GM21381 (cell line): ENCODE results near the gene SETD1B.

Experiments
- ATAC-seq: cut with Tn5 transposase; IDR thresholded peaks from one replicate; pipeline ENCODE4 v1.9.1; 2021; ENCODE audit warnings: mild to moderate bottlenecking, moderate library complexity; ENCODE audit not compliant: unreplicated experiment

SETD1B gene

GRCh38 chr12:121823727-121824115 is 19.9 kb downstream of the SETD1B start:
- no peak for ATAC-seq

- no peak for ATAC-seq
These were observed 21.3 kb downstream of the SETD1B start for GRCh38 chr12:121825041-121825523.

GRCh38 chr12:121826318-121827150 is 22.7 kb downstream of the SETD1B start:
- ATAC-seq: no peak

GRCh38 chr12:121827351-121828099 is 23.7 kb downstream of the SETD1B start:
- no peak for ATAC-seq

GRCh38 chr12:121828306-121828705 is 24.5 kb downstream of the SETD1B start:
- no peak for ATAC-seq

- no peak for ATAC-seq
These were observed 25.0 kb downstream of the SETD1B start for GRCh38 chr12:121828826-121829225.

GRCh38 chr12:121829250-121829918 is 25.6 kb downstream of the SETD1B start:
- no peak for ATAC-seq

- ATAC-seq: no peak
These were observed 26.3 kb downstream of the SETD1B start for GRCh38 chr12:121830134-121830533.

GRCh38 chr12:121830588-121831265 is 26.9 kb downstream of the SETD1B start:
- ATAC-seq: no peak

- no peak for ATAC-seq
These were observed 27.9 kb downstream of the SETD1B start for GRCh38 chr12:121831571-121832245.

- no peak for ATAC-seq
These were observed 33.9 kb downstream of the SETD1B start for GRCh38 chr12:121837680-121838079.

- no peak for ATAC-seq
These were observed 34.3 kb downstream of the SETD1B start for GRCh38 chr12:121838126-121838525.

GRCh38 chr12:121839106-121839992 is 35.5 kb downstream of the SETD1B start:
- ATAC-seq: peak; percentile 96

- no peak for ATAC-seq
These were observed 36.4 kb downstream of the SETD1B start for GRCh38 chr12:121839993-121840761.

- ATAC-seq: no peak
These were observed 39.6 kb downstream of the SETD1B start for GRCh38 chr12:121843236-121843982.

GRCh38 chr12:121845701-121846100 is 41.9 kb downstream of the SETD1B start:
- no peak for ATAC-seq

- ATAC-seq: no peak
These were observed 45.4 kb downstream of the SETD1B start for GRCh38 chr12:121849211-121849610.

- no peak for ATAC-seq
These were observed 45.9 kb downstream of the SETD1B start for GRCh38 chr12:121849665-121850064.
